Testis (tissue), 2 donors: ENCODE data around the gene TNFAIP8.

ENCODE experiments used
- POLR2A ChIP-seq: fragments of 450-650 bp; IDR thresholded peaks from one replicate; pipeline ENCODE4 v1.6.1; 2017; ENCODE audit warnings: antibody characterized with exemption, mild to moderate bottlenecking, moderate library complexity
- TF ChIP-seq, protein P1 (sequence below), 3 experiments: fragments of 450-650 bp in 2 of 3; fragments of 200-600 bp in 1 of 3; sonication (generic) in 1 of 3; IDR thresholded peaks; one replicate each; pipeline ENCODE4 v1.5.1; 2016 to 2019; ENCODE audit warnings: antibody characterized with exemption in 3 of 3, mild to moderate bottlenecking in 2 of 3, moderate library complexity in 1 of 3

GRCh38 chr5:119400245-119400644, 44.4 kb downstream of the TNFAIP8 start:
- TF ChIP-seq POLR2A: no peak
- TF ChIP-seq, protein P1, sequence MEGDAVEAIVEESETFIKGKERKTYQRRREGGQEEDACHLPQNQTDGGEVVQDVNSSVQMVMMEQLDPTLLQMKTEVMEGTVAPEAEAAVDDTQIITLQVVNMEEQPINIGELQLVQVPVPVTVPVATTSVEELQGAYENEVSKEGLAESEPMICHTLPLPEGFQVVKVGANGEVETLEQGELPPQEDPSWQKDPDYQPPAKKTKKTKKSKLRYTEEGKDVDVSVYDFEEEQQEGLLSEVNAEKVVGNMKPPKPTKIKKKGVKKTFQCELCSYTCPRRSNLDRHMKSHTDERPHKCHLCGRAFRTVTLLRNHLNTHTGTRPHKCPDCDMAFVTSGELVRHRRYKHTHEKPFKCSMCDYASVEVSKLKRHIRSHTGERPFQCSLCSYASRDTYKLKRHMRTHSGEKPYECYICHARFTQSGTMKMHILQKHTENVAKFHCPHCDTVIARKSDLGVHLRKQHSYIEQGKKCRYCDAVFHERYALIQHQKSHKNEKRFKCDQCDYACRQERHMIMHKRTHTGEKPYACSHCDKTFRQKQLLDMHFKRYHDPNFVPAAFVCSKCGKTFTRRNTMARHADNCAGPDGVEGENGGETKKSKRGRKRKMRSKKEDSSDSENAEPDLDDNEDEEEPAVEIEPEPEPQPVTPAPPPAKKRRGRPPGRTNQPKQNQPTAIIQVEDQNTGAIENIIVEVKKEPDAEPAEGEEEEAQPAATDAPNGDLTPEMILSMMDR (IDR thresholded peaks at IDR 0.05): no peak
